ENCODE results near the gene FARSB. TPM values are rescaled to one million over a fixed set of nuclear protein-coding genes. Genes with fewer than 3 reads are reported as not detected.

The FARSB gene
- total and polyA plus RNA-seq, 2 experiments from 2014 or later, result 12.9 to 15.0 TPM

- H3K36me3 ChIP-seq (replicated peaks; ENCODE audit: insufficient read depth, low read depth), result no peaks in the 10 kb centered on the region
- H3K4me2 ChIP-seq, result no peak overlapping the region
- TF ChIP-seq EZH2phosphoT487 (IDR thresholded peaks at IDR 0.05; ENCODE audit: low read depth, severe bottlenecking, unreplicated experiment) (no peak), CTCF (IDR thresholded peaks at IDR 0.05; ENCODE audit: poor library complexity) (no peak), EZH2 (IDR thresholded peaks at IDR 0.05; ENCODE audit: borderline replicate concordance) (no peak)
- no peak overlapping the region for H3K4me3 ChIP-seq
- no peaks in the 10 kb centered on the region for H3K79me2 ChIP-seq
- no peaks in the 10 kb centered on the region for H4K20me1 ChIP-seq (ENCODE audit: insufficient read depth, poor library complexity, severe bottlenecking)
- H3K9me3 ChIP-seq (ENCODE audit: low read depth), result no peaks in the 10 kb centered on the region
- no peak overlapping the region for H3K27ac ChIP-seq
- no peaks in the 10 kb centered on the region for H3K4me1 ChIP-seq (ENCODE audit: insufficient read depth)
- H3K27me3 ChIP-seq, result peaks cover 6% of the 10 kb centered on the region
- H2AFZ ChIP-seq, result no peak overlapping the region
- WGBS (ENCODE audit: low lambda C conversion rate, missing lambda C conversion rate), result 95% methylated on average over 4 of the region's 4 CpGs
- DNase-seq (ENCODE audit: low spot score), result no peak
- no peaks in the 10 kb centered on the region for H3K9me2 ChIP-seq (replicated peaks; ENCODE audit: insufficient read depth)
Measured at GRCh38 chr2:222561151-222561550, 94.7 kb downstream of the FARSB start.

GRCh38 chr2:222554517-222554916 lies 101.4 kb downstream of the FARSB start:
- Histone ChIP-seq H3K4me1 (ENCODE audit: insufficient read depth) (no peaks in the 10 kb centered on the region), H3K79me2 (no peaks in the 10 kb centered on the region), H3K9me2 (replicated peaks; ENCODE audit: insufficient read depth) (no peaks in the 10 kb centered on the region), H3K27me3 (peaks cover 28% of the 10 kb centered on the region), H3K9me3 (ENCODE audit: low read depth) (no peaks in the 10 kb centered on the region), H4K20me1 (ENCODE audit: insufficient read depth, poor library complexity, severe bottlenecking) (no peaks in the 10 kb centered on the region), H3K4me2 (no peak overlapping the region), H3K4me3 (no peak overlapping the region), H3K36me3 (replicated peaks; ENCODE audit: insufficient read depth, low read depth) (no peaks in the 10 kb centered on the region), H2AFZ (no peak overlapping the region), H3K27ac (no peak overlapping the region)
- WGBS (ENCODE audit: low lambda C conversion rate, missing lambda C conversion rate), result 65% methylated on average over 7 of the region's 7 CpGs
- DNase-seq (ENCODE audit: low spot score), result no peak
- TF ChIP-seq EZH2 (IDR thresholded peaks at IDR 0.05; ENCODE audit: borderline replicate concordance), result no peak
- no peak for TF ChIP-seq EZH2phosphoT487 (IDR thresholded peaks at IDR 0.05; ENCODE audit: low read depth, severe bottlenecking, unreplicated experiment)
- no peak for TF ChIP-seq CTCF (IDR thresholded peaks at IDR 0.05; ENCODE audit: poor library complexity)

- no peaks in the 10 kb centered on the region for H3K9me3 ChIP-seq (ENCODE audit: low read depth)
- H3K4me2 ChIP-seq, result peak overlapping the region; percentile 14
- H4K20me1 ChIP-seq (ENCODE audit: insufficient read depth, poor library complexity, severe bottlenecking), result no peaks in the 10 kb centered on the region
- H3K4me3 ChIP-seq, result no peak overlapping the region
- TF ChIP-seq EZH2 (IDR thresholded peaks at IDR 0.05; ENCODE audit: borderline replicate concordance) (no peak), CTCF (IDR thresholded peaks at IDR 0.05; ENCODE audit: poor library complexity) (no peak), EZH2phosphoT487 (IDR thresholded peaks at IDR 0.05; ENCODE audit: low read depth, severe bottlenecking, unreplicated experiment) (no peak)
- no peaks in the 10 kb centered on the region for H3K4me1 ChIP-seq (ENCODE audit: insufficient read depth)
- no peak overlapping the region for H2AFZ ChIP-seq
- H3K9me2 ChIP-seq (replicated peaks; ENCODE audit: insufficient read depth), result no peaks in the 10 kb centered on the region
- H3K79me2 ChIP-seq, result no peaks in the 10 kb centered on the region
- H3K27ac ChIP-seq, result no peak overlapping the region
- 57% methylated on average over 3 of the region's 3 CpGs for WGBS (ENCODE audit: low lambda C conversion rate, missing lambda C conversion rate)
- peaks cover 14% of the 10 kb centered on the region for H3K27me3 ChIP-seq
- H3K36me3 ChIP-seq (replicated peaks; ENCODE audit: insufficient read depth, low read depth), result no peaks in the 10 kb centered on the region
- DNase-seq (ENCODE audit: low spot score), result no peak
Measured at GRCh38 chr2:222548992-222549391, 106.9 kb downstream of the FARSB start.

- Histone ChIP-seq H3K4me1 (ENCODE audit: insufficient read depth) (no peaks in the 10 kb centered on the region), H3K27me3 (peaks cover 6% of the 10 kb centered on the region), H3K9me2 (replicated peaks; ENCODE audit: insufficient read depth) (no peaks in the 10 kb centered on the region), H3K27ac (no peak overlapping the region), H3K9me3 (ENCODE audit: low read depth) (no peaks in the 10 kb centered on the region), H2AFZ (no peak overlapping the region), H3K79me2 (no peaks in the 10 kb centered on the region), H4K20me1 (ENCODE audit: insufficient read depth, poor library complexity, severe bottlenecking) (no peaks in the 10 kb centered on the region), H3K36me3 (replicated peaks; ENCODE audit: insufficient read depth, low read depth) (no peaks in the 10 kb centered on the region), H3K4me2 (no peak overlapping the region), H3K4me3 (no peak overlapping the region)
- TF ChIP-seq CTCF (IDR thresholded peaks at IDR 0.05; ENCODE audit: poor library complexity) (no peak), EZH2phosphoT487 (IDR thresholded peaks at IDR 0.05; ENCODE audit: low read depth, severe bottlenecking, unreplicated experiment) (no peak), EZH2 (IDR thresholded peaks at IDR 0.05; ENCODE audit: borderline replicate concordance) (no peak)
- DNase-seq (ENCODE audit: low spot score), result no peak
- WGBS (ENCODE audit: low lambda C conversion rate, missing lambda C conversion rate), result 86% methylated on average over 5 of the region's 5 CpGs
Measured at GRCh38 chr2:222547083-222547482, 108.8 kb downstream of the FARSB start.
